ENCODE data around the gene SRSF6.

DNA sequence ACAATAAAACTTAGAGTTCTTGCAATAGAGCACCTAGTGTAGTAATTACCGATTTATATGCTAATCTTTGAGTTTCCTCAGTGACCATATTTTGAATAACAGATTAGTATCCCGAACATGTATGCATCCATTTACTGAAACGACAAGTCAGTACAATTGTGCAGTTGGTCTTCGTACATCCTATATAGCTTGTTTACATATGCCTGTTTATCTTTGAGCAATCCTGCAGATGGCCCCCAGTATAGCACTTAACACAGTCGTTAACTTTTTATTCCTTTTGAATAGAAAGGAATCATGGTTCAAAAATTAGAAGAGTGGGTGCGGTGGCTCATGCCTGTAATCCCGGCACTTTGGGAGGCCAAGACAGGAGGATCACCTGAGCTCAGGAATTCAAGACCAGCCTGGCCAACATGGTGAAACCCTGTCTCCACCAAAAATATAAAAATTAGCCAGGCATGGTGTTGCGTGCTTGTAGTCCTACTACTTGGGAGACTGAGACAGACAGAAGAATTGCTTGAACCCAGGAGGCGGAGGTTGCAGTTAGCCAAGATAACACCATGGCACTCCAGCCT is 6.6 kb downstream of the SRSF6 start:
- TF ChIP-seq, protein P1, sequence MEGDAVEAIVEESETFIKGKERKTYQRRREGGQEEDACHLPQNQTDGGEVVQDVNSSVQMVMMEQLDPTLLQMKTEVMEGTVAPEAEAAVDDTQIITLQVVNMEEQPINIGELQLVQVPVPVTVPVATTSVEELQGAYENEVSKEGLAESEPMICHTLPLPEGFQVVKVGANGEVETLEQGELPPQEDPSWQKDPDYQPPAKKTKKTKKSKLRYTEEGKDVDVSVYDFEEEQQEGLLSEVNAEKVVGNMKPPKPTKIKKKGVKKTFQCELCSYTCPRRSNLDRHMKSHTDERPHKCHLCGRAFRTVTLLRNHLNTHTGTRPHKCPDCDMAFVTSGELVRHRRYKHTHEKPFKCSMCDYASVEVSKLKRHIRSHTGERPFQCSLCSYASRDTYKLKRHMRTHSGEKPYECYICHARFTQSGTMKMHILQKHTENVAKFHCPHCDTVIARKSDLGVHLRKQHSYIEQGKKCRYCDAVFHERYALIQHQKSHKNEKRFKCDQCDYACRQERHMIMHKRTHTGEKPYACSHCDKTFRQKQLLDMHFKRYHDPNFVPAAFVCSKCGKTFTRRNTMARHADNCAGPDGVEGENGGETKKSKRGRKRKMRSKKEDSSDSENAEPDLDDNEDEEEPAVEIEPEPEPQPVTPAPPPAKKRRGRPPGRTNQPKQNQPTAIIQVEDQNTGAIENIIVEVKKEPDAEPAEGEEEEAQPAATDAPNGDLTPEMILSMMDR (conservative IDR thresholded peaks at IDR 0.05; ENCODE audit: low read length): no peak
- no peak for TF ChIP-seq EZH2phosphoT487 (IDR thresholded peaks at IDR 0.05; ENCODE audit: borderline replicate concordance, low read depth, low read length)

All from OCI-LY7 (cell line).